ENCODE measurements around the gene CAPS.

Gene CAPS

DNA sequence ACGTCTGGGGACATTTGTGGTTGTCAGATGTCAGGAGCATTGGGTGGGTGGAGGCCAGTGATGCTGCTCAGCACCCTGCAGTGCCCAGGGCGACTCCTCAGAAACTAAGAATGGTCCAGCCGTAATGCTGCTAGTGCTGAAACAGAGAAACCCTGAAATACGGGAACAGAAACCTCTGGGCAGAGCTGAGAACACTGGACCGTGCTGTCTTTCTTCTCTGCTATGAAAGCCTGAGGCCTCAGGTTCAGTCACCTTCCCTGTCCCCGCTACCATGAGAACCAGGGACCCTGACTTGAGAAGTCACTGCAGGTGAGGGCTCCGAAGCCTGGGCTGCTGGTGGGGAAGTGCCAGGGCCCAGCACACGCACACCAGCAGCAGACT lies 13.4 kb downstream of the CAPS start:
- Histone ChIP-seq H3K36me3 (ENCODE audit: insufficient read depth, low read length) (peaks cover 98% of the 10 kb centered on the region), H3K4me2 (ENCODE audit: insufficient read depth, low read length) (no peak overlapping the region), H3K9me3 (ENCODE audit: insufficient read depth, low read length, severe bottlenecking) (no peaks in the 10 kb centered on the region), H3K9ac (ENCODE audit: low read depth, low read length) (no peak overlapping the region), H3K4me3 (ENCODE audit: low read depth in 1 of 2, low read length in 2 of 2) (no peak overlapping the region), H3K4me1 (ENCODE audit: insufficient read depth, low read length) (no peaks in the 10 kb centered on the region), H3K27ac (ENCODE audit: low read length) (no peak overlapping the region), H3K79me2 (ENCODE audit: insufficient read depth, low read length) (peaks cover 6% of the 10 kb centered on the region; the same call in 1 of the 2 replicates), H2AFZ (ENCODE audit: low read depth, low read length) (no peak overlapping the region), H3K27me3 (ENCODE audit: insufficient read depth, low read length, poor library complexity) (no peaks in the 10 kb centered on the region), H4K20me1 (ENCODE audit: insufficient read depth, low read length) (peaks cover 31% of the 10 kb centered on the region)
- ATAC-seq (ENCODE audit: insufficient read depth, low read depth) = no peak
- TF ChIP-seq, protein P1, sequence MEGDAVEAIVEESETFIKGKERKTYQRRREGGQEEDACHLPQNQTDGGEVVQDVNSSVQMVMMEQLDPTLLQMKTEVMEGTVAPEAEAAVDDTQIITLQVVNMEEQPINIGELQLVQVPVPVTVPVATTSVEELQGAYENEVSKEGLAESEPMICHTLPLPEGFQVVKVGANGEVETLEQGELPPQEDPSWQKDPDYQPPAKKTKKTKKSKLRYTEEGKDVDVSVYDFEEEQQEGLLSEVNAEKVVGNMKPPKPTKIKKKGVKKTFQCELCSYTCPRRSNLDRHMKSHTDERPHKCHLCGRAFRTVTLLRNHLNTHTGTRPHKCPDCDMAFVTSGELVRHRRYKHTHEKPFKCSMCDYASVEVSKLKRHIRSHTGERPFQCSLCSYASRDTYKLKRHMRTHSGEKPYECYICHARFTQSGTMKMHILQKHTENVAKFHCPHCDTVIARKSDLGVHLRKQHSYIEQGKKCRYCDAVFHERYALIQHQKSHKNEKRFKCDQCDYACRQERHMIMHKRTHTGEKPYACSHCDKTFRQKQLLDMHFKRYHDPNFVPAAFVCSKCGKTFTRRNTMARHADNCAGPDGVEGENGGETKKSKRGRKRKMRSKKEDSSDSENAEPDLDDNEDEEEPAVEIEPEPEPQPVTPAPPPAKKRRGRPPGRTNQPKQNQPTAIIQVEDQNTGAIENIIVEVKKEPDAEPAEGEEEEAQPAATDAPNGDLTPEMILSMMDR (IDR thresholded peaks at IDR 0.05; ENCODE audit: borderline replicate concordance, extremely low read depth, low read length, poor library complexity, severe bottlenecking) = no peak
- TF ChIP-seq EZH2 (IDR thresholded peaks at IDR 0.05; ENCODE audit: borderline replicate concordance, low read depth, low read length, severe bottlenecking) = no peak
- no peak for DNase-seq

DNA sequence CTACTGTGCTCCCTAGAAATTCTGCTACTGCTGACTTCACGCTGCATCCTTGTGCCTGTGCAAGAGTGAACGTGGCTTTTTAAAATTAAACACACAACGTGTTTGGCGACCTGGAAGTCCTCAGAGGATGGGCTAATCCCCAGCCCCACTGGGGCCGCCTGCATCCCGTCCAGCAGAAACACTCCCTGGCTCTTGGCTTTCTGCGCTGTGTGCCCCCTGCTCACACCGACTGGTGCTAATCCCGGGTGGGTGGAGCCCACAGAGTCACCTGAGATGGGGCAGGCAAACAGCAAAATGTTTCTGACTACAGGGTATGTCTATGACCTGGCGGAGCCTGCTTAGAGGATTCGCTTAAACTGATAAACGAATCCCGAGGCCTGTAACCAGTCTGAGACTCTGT lies 15.1 kb downstream of the CAPS start:
- Histone ChIP-seq H3K4me1 (ENCODE audit: insufficient read depth, low read length) (no peaks in the 10 kb centered on the region), H3K27ac (ENCODE audit: low read length) (no peak overlapping the region), H3K27me3 (ENCODE audit: insufficient read depth, low read length, poor library complexity) (no peaks in the 10 kb centered on the region)

DNA sequence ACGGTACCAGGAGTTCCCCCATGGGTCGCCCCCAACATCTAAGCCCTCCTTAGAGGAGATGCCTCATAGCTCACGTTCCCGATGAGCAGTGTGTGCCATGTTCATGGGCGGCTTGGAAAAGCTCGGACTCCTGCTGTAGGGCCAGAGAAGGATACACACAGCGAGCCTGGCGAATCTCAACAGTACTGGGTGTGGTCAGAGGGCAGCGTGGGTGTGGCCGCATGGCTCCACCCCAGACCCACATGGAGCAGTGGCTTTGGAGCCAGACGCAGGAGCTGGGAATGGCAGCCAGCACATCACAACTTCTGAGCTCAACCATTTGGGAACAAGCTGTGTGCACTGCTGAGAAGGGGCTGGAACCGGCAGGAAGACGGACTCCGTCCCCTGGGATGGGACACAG lies 15.6 kb downstream of the CAPS start:
- H3K9me3 ChIP-seq (ENCODE audit: insufficient read depth, low read length, severe bottlenecking) = no peaks in the 10 kb centered on the region
- H3K79me2 ChIP-seq (ENCODE audit: insufficient read depth, low read length) = peaks cover 26% of the 10 kb centered on the region
- DNase-seq (no peak), ATAC-seq (ENCODE audit: insufficient read depth, low read depth) (no peak)
- peaks cover 94% of the 10 kb centered on the region for H3K36me3 ChIP-seq (ENCODE audit: insufficient read depth, low read length)
- no peak overlapping the region for H3K27ac ChIP-seq (ENCODE audit: low read length)
- no peak overlapping the region for H3K4me2 ChIP-seq (ENCODE audit: insufficient read depth, low read length)
- H2AFZ ChIP-seq (ENCODE audit: low read depth, low read length) = no peak overlapping the region
- H3K4me1 ChIP-seq (ENCODE audit: insufficient read depth, low read length) = no peaks in the 10 kb centered on the region
- H4K20me1 ChIP-seq (ENCODE audit: insufficient read depth, low read length) = peaks cover 42% of the 10 kb centered on the region
- no peak overlapping the region for H3K4me3 ChIP-seq (ENCODE audit: low read depth in 1 of 2, low read length in 2 of 2)
- H3K9ac ChIP-seq (ENCODE audit: low read depth, low read length) = no peak overlapping the region
- TF ChIP-seq, protein P1 (IDR thresholded peaks at IDR 0.05; ENCODE audit: borderline replicate concordance, extremely low read depth, low read length, poor library complexity, severe bottlenecking) = no peak
- no peak for TF ChIP-seq EZH2 (IDR thresholded peaks at IDR 0.05; ENCODE audit: borderline replicate concordance, low read depth, low read length, severe bottlenecking)
- no peaks in the 10 kb centered on the region for H3K27me3 ChIP-seq (ENCODE audit: insufficient read depth, low read length, poor library complexity)

More for the DNA sequence above, 15.1 kb downstream of the CAPS start:
- H3K4me3 ChIP-seq (ENCODE audit: low read depth in 1 of 2, low read length in 2 of 2) = no peak overlapping the region
- H3K4me2 ChIP-seq (ENCODE audit: insufficient read depth, low read length) = no peak overlapping the region
- peaks cover 22% of the 10 kb centered on the region for H3K79me2 ChIP-seq (ENCODE audit: insufficient read depth, low read length)
- DNase-seq (no peak), ATAC-seq (ENCODE audit: insufficient read depth, low read depth) (no peak)
- no peak overlapping the region for H2AFZ ChIP-seq (ENCODE audit: low read depth, low read length)
- TF ChIP-seq, protein P1 (IDR thresholded peaks at IDR 0.05; ENCODE audit: borderline replicate concordance, extremely low read depth, low read length, poor library complexity, severe bottlenecking) = no peak
- TF ChIP-seq EZH2 (IDR thresholded peaks at IDR 0.05; ENCODE audit: borderline replicate concordance, low read depth, low read length, severe bottlenecking) = no peak
- peaks cover 98% of the 10 kb centered on the region for H3K36me3 ChIP-seq (ENCODE audit: insufficient read depth, low read length)
- no peaks in the 10 kb centered on the region for H3K9me3 ChIP-seq (ENCODE audit: insufficient read depth, low read length, severe bottlenecking)
- no peak overlapping the region for H3K9ac ChIP-seq (ENCODE audit: low read depth, low read length)
- peaks cover 41% of the 10 kb centered on the region for H4K20me1 ChIP-seq (ENCODE audit: insufficient read depth, low read length)

DNA sequence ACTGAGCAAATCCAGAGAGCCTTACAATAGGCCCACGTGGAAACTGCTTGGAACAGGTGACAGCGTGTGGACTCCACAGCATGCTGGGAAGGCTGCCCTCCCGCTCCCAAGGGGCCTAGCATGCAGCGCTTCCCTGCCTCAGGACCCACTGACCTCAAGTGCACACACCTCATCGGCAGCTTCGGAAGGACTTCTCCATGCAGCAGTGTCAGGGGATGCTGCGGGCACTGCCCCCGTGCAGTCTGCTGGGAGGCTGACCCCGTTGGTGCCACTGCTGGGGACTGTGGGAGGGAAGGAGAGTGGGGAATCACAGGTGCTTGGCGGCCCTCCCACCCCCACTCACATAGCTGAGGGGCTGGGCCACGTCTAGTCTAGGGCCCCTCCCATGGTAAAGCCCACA lies 17.2 kb downstream of the CAPS start:
- Histone ChIP-seq H3K27me3 (ENCODE audit: insufficient read depth, low read length, poor library complexity) (no peaks in the 10 kb centered on the region), H3K79me2 (ENCODE audit: insufficient read depth, low read length) (peaks cover 41% of the 10 kb centered on the region), H3K4me3 (ENCODE audit: low read depth in 1 of 2, low read length in 2 of 2) (no peak overlapping the region), H3K27ac (ENCODE audit: low read length) (no peak overlapping the region), H3K4me2 (ENCODE audit: insufficient read depth, low read length) (no peak overlapping the region), H3K9ac (ENCODE audit: low read depth, low read length) (no peak overlapping the region), H3K36me3 (ENCODE audit: insufficient read depth, low read length) (peaks cover 90% of the 10 kb centered on the region), H3K4me1 (ENCODE audit: insufficient read depth, low read length) (no peaks in the 10 kb centered on the region), H4K20me1 (ENCODE audit: insufficient read depth, low read length) (peaks cover 55% of the 10 kb centered on the region), H3K9me3 (ENCODE audit: insufficient read depth, low read length, severe bottlenecking) (no peaks in the 10 kb centered on the region), H2AFZ (ENCODE audit: low read depth, low read length) (no peak overlapping the region)
- ATAC-seq (ENCODE audit: insufficient read depth, low read depth) (no peak), DNase-seq (no peak)
- TF ChIP-seq, protein P1 (IDR thresholded peaks at IDR 0.05; ENCODE audit: borderline replicate concordance, extremely low read depth, low read length, poor library complexity, severe bottlenecking) = no peak
- TF ChIP-seq EZH2 (IDR thresholded peaks at IDR 0.05; ENCODE audit: borderline replicate concordance, low read depth, low read length, severe bottlenecking) = no peak

Data from DND-41 (cell line).